Rectal smooth muscle tissue (tissue), 1 donor: ENCODE data around the gene XRCC3.

Experiments
- H3K27ac ChIP-seq: one replicate; pipeline ENCODE4 v1.7.0; 2013; ENCODE audit warnings: low read depth, low read length, inconsistent platforms
- H3K27me3 ChIP-seq: one replicate; pipeline ENCODE4 v1.7.0; 2013; ENCODE audit warnings: low read length; ENCODE audit not compliant: control insufficient read depth, insufficient read depth
- H3K36me3 ChIP-seq: one replicate; pipeline ENCODE4 v1.7.0; 2013; ENCODE audit warnings: low read length; ENCODE audit not compliant: control insufficient read depth, insufficient read depth
- H3K4me1 ChIP-seq: one replicate; pipeline ENCODE4 v1.7.0; 2013; ENCODE audit warnings: low read length; ENCODE audit not compliant: control insufficient read depth, insufficient read depth
- H3K4me3 ChIP-seq: one replicate; pipeline ENCODE4 v1.7.0; 2013; ENCODE audit warnings: low read length
- H3K9ac ChIP-seq: one replicate; pipeline ENCODE4 v1.7.0; 2013; ENCODE audit warnings: low read length

The XRCC3 gene

DNA sequence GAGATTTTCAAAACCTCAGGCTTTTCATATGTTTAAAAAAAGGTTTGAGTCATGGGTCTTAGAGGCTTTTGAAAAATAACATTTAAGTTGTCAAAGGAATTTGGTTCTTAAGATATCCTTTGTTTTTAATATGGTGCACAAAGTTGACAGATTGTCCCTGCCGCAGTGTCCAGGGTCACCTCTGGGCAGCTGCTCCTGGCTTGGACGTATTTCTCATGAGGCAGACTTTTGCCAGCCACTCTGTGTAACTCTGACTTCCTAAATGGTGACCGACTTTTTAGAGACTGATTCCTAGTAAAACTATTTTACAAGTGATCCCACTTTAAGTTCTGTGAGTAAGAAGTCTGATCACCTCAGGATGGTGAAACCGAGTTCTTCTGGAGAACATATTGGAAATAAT, 27.5 kb downstream of the XRCC3 start:
- peaks cover 29% of the 10 kb centered on the region for H3K36me3 ChIP-seq
- no peak overlapping the region for H3K27ac ChIP-seq
- peaks cover 4% of the 10 kb centered on the region for H3K4me1 ChIP-seq
- H3K27me3 ChIP-seq = no peaks in the 10 kb centered on the region
- H3K4me3 ChIP-seq = no peak overlapping the region
- no peak overlapping the region for H3K9ac ChIP-seq

DNA sequence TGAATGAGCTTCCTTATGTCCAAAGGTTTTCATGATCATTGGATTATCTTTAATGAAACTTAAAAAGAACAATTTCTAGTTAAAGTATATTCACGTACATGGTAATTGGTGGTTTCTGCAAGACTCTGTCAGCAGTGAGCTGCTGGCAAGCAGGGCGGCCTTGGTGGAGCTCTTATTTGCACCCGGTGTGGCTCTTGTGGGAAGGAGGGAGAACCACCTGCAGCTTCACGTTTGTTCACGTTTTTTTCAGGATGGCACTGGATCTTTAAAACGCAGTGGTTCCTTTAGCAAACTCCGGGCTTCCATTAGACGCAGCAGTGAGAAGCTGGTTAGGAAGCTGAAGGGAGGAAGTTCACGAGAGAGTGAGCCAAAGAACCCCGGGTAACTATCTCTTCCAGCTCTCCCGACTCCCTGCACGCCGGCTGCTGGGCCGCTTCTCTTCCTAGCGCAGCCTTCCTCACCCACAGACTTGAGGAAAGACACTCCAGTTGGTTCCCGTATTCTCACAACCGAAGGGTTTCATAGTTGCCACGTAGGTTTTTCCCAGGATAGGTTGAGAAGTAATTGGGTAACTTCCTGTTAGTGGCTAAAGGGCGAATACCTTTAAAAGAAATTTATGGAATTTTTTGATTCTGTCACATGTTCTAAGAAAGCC, 28.3 kb downstream of the XRCC3 start:
- Histone ChIP-seq H3K4me1 (peaks cover 4% of the 10 kb centered on the region), H3K27me3 (no peaks in the 10 kb centered on the region), H3K27ac (no peak overlapping the region)

DNA sequence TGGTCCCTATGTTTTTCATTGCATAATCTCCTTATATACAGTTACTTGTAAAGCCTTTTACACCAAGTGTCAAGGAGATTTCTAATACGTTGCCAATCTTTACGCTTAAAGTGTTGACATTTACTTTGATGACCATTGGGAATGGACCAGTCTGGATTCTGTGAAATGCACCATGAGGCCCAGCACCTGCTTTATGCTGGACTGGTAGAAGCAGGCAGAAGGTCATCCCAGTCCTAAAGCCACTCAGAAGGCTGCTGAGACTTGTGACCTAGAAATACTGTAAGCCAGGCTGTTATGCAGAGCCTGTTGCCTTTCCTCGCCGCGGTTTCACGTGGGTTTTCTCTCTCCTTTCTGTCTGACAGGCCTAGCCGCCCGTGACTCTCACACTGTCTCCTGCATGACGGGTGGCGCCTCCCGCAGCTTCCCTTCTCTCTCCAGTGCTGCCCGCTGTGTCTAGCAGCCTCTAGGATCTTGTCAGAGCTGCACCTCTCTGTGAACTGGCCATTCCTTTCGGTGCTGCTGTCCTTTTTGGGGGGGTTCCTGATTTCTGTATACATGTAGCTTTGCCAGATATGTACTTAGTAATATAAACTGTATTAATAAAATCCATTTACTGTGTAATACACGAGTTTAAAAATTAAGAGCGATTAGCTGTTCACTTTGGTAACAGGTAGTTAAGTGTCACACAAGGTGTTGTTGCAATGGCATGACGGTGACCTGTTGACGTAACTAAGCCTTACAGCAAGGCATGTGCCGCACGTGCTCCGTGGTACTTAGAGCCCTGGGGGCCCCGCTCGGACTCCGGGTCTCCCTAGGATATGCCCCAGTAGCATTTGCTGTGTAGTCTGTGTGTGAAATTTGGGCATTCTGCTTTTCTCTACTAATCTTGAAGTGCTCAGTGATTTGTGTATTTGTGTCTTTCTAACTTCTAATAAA, 29.7 kb downstream of the XRCC3 start:
- no peak overlapping the region for H3K4me3 ChIP-seq
- peaks cover 4% of the 10 kb centered on the region for H3K4me1 ChIP-seq
- H3K9ac ChIP-seq = no peak overlapping the region
- H3K27me3 ChIP-seq = no peaks in the 10 kb centered on the region
- no peak overlapping the region for H3K27ac ChIP-seq
- H3K36me3 ChIP-seq = peaks cover 26% of the 10 kb centered on the region

More for the DNA sequence above, 28.3 kb downstream of the XRCC3 start:
- Histone ChIP-seq H3K36me3 (peaks cover 26% of the 10 kb centered on the region), H3K9ac (no peak overlapping the region), H3K4me3 (no peak overlapping the region)

DNA sequence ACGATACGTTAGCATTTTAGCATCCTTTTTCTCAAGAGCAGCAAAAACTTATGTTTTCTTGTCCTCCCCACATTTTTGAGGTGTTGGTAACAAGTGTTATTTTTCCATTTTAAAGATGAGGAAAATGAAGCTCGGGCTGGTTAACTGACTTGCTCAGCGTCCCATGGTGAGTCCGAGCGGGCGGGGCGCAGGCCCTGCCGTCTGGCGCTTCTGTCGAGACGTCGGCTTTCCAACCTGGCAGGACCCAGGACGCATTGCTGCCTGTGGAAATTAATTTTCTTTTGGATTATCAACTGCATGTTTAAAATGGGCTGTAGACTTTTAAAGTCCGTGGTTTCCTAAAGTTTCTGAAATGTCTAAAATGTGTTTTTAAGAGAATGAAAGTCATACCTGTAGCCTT, 30.4 kb downstream of the XRCC3 start:
- H3K27ac ChIP-seq = no peak overlapping the region
- H3K27me3 ChIP-seq = no peaks in the 10 kb centered on the region
- H3K4me3 ChIP-seq = no peak overlapping the region
- no peak overlapping the region for H3K9ac ChIP-seq
- peaks cover 26% of the 10 kb centered on the region for H3K36me3 ChIP-seq
- peaks cover 4% of the 10 kb centered on the region for H3K4me1 ChIP-seq

DNA sequence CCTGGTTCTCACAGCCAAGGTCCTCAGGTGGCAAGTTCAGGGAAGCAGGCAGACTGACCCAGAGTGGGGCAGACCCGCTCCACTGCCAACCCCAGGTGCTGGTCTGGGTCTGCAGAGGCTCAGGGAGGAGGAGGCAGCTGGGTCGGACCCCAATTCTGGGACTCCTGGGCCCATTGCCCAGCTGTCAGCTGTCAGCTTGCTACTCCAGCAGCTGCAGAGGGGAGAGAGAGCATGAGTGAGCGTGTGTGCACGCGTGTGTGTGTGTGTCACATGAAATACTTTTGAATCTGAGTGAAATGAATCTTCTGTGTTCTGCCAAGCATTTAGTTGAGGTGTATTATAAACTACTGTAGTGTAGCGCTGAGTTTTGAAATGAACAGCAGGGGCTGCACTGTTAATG, 30.8 kb downstream of the XRCC3 start:
- peaks cover 4% of the 10 kb centered on the region for H3K4me1 ChIP-seq
- H3K9ac ChIP-seq = no peak overlapping the region
- H3K36me3 ChIP-seq = peaks cover 26% of the 10 kb centered on the region
- H3K4me3 ChIP-seq = no peak overlapping the region
- no peaks in the 10 kb centered on the region for H3K27me3 ChIP-seq
- no peak overlapping the region for H3K27ac ChIP-seq

DNA sequence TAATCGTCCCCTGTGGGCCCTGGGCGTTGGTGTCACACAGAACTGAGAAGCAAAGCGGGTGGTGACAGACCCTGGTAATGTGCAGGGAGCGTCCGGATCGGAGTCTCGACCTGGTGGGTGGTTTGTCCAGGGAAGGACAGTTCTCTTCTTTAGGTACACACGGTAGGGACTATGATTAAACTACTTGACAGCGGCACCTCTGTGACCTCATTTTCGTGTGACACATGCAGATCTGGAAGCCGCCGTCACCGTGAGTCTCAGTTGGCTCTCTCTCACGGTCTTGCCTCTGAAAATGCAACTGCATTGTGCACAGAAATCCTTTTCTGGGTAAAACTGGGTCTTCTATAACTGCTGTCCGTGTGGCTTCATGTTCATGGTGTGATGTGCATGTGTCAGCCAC, 32.1 kb downstream of the XRCC3 start:
- Histone ChIP-seq H3K9ac (no peak overlapping the region), H3K36me3 (peaks cover 33% of the 10 kb centered on the region), H3K4me3 (no peak overlapping the region), H3K27ac (no peak overlapping the region), H3K4me1 (no peaks in the 10 kb centered on the region), H3K27me3 (no peaks in the 10 kb centered on the region)

DNA sequence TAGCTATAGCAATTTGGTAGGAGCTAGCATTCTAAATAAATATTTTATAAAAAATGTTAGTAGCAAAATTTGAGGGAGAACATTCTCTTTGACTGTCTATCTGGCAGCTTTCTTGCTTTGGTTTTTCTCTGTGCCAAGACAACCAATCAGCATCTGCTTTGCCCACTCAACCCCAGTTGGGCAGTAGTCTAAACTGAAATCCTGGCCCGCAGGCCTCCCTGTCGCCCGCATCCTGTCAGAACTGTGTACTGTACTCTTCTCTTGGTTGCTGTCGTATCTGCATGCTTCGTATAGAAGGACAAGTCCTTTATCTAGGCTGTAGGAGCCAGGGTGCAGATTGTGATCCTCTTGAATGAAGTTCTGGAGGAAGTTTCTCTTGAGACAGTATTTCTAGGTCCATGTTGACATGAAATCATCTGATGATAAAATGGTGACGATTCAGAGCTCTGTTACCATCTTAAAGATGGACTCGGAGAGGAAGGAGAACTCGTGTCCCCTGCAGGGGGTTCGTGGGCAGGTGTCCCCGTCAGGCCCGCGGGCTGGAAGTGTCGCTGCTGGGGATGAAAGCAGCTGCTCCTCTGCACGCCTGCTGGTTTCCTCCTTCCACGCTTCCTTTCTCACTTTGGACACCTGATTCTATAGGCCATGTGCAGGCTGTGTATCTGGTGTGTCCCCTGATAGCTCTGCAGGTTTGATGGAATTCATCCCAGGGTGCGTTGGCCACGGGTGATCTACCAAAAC, 34.6 kb downstream of the XRCC3 start:
- Histone ChIP-seq H3K4me1 (no peaks in the 10 kb centered on the region), H3K27ac (no peak overlapping the region), H3K27me3 (no peaks in the 10 kb centered on the region), H3K4me3 (no peak overlapping the region), H3K36me3 (peaks cover 32% of the 10 kb centered on the region), H3K9ac (no peak overlapping the region)

DNA sequence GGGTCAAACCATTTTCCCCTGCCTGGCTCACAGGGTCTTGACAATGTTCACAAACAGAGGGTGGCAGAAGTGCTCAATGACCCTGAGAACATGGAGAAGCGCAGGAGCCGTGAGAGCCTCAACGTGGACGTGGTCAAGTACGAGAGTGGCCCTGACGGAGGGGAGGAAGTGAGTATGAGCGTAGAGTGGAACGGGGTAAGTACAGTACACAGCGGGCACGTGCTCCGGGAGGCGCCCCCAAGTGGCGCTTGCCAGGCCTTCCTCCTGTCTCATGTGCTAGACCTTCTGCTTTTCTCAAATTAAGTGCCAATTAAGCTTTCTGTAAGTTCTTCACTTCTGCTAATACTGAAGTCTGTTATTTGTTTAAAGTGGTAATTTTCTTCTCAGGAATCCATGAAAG, 35.9 kb downstream of the XRCC3 start:
- Histone ChIP-seq H3K9ac (no peak overlapping the region), H3K27me3 (no peaks in the 10 kb centered on the region), H3K36me3 (peaks cover 31% of the 10 kb centered on the region), H3K27ac (no peak overlapping the region), H3K4me1 (no peaks in the 10 kb centered on the region), H3K4me3 (no peak overlapping the region)

DNA sequence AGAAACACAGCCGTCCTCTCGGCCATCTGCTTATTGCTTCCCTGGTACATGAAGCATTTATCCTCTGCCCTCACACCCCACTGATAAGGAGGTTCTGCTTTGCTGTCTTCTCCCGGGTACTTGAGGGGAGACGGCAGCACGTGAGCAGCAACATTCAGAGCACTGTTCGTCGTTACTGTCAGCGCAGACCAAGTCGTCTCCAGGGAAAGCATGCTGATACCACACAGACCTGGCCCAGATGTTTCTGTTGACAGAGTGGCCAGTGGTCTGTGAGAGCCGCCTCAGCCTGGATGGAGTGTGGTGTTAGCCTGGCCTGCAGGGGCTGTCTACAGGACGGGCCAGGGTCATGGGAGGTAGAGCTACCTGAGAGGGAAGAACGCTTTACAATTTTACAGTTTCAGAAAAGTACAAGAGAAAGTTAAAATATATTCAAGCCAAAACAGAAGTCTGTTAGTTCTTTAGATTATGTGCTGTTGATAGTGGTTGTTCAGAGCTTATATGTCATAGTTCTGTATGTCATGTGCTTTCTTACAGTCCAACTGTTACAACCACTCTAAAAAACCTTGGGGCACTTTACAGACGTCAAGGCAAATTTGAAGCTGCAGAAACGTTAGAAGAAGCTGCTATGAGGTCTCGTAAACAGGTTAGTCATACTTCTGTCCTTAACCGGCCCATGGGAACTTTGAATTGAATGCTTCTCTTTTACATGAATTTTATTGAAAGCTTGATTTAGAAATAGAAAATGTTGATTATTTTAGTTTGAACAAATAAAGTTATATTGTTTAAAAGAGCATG, 38.2 kb downstream of the XRCC3 start:
- Histone ChIP-seq H3K27ac (no peak overlapping the region), H3K4me3 (no peak overlapping the region), H3K27me3 (no peaks in the 10 kb centered on the region), H3K9ac (no peak overlapping the region), H3K36me3 (peaks cover 34% of the 10 kb centered on the region), H3K4me1 (no peaks in the 10 kb centered on the region)

DNA sequence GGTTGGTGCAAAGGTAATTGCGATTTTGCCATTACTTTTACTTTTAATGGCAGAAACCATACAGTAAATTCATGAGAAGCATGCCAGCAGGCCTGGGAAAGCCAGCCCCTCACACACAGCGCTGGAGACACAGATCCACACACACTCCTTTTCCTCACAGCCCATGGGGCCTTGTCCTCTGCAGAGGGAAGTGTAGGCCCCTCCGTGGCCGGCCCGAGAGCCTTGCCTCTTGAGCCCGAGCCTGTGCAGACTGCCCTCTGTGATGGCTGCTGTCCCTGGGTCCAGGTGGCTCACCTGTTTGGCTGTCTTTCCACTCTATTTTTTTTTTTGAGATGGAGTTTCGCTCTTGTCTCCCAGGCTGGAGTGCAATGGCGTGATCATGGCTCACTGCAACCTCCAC, 39.3 kb downstream of the XRCC3 start:
- Histone ChIP-seq H3K27ac (no peak overlapping the region), H3K36me3 (peaks cover 34% of the 10 kb centered on the region)

DNA sequence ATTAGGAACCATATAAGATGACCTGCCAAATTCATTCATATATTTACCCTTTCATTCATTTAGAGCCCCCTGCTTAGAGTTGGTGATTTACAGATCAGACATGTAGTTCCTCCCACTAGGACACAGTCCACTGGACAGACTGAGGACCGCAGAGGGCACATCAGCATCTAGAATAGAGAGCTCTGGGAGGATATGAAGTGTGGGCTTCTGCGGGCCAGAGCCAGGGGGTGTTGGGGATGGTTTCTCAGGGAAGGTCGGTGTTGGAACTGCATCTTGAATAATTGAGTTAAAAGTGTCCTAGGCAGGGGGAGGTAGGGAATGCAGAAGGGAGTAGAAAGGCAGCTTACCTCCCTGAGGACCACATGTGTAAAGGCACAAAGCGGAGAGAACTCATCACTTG, 43.3 kb downstream of the XRCC3 start:
- Histone ChIP-seq H3K9ac (no peak overlapping the region), H3K27ac (no peak overlapping the region), H3K4me1 (no peaks in the 10 kb centered on the region), H3K36me3 (peaks cover 27% of the 10 kb centered on the region), H3K27me3 (no peaks in the 10 kb centered on the region), H3K4me3 (no peak overlapping the region)

More for the DNA sequence above, 39.3 kb downstream of the XRCC3 start:
- H3K9ac ChIP-seq = no peak overlapping the region
- no peak overlapping the region for H3K4me3 ChIP-seq
- H3K27me3 ChIP-seq = no peaks in the 10 kb centered on the region
- H3K4me1 ChIP-seq = no peaks in the 10 kb centered on the region

DNA sequence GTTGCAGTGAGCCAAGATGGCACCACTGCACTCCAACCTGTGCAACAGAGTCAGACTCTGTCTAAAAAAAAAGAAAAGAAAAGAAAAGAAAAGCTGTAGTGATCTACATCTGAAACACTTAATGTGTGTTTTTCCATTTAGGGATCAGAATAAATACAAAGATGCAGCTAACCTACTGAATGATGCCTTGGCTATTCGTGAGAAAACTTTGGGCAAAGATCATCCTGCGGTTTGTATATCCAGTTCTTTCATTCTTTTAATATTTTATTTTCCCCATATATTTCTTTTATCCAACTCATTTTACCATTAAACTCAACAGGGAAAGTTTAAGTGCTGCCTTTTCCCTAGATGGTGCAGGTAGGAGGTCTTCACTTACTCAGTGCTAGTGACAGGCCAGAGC, 45.9 kb downstream of the XRCC3 start:
- Histone ChIP-seq H3K36me3 (peaks cover 15% of the 10 kb centered on the region), H3K4me3 (no peak overlapping the region)

More for the DNA sequence above, 45.9 kb downstream of the XRCC3 start:
- Histone ChIP-seq H3K27me3 (no peaks in the 10 kb centered on the region), H3K4me1 (no peaks in the 10 kb centered on the region), H3K9ac (no peak overlapping the region), H3K27ac (no peak overlapping the region)
